Hepatocyte (in vitro differentiated cells): ENCODE results near the gene USH1C. TPM values are rescaled to one million over a fixed set of nuclear protein-coding genes. Genes with fewer than 3 reads are reported as not detected.

ENCODE experiments used
- DNase-seq: peaks from one replicate; pipeline ENCODE4 v3.0.0-alpha.2; 2016; ENCODE audit warnings: low spot score
- H2AFZ ChIP-seq: fragments of 200-600 bp; sonication (generic); 2 replicates; pipeline ENCODE4 v1.6.0; 2016; ENCODE audit warnings: antibody characterized with exemption, mild to moderate bottlenecking
- H3K27ac ChIP-seq: fragments of 200-600 bp; sonication (generic); 2 replicates; pipeline ENCODE4 v1.5.1; 2016; ENCODE audit warnings: mild to moderate bottlenecking
- H3K27me3 ChIP-seq: fragments of 200-600 bp; sonication (generic); 2 replicates; pipeline ENCODE4 v1.6.1; 2016
- H3K36me3 ChIP-seq: fragments of 200-600 bp; sonication (generic); replicated peaks from 2 replicates; pipeline ENCODE4 v1.5.1; 2016; ENCODE audit warnings: low read depth; ENCODE audit not compliant: insufficient read depth
- H3K4me1 ChIP-seq: fragments of 200-600 bp; sonication (generic); 2 replicates; pipeline ENCODE4 v1.5.1; 2016; ENCODE audit warnings: mild to moderate bottlenecking, moderate library complexity; ENCODE audit not compliant: insufficient read depth
- H3K4me2 ChIP-seq: fragments of 200-600 bp; sonication (generic); 2 replicates; pipeline ENCODE4 v1.6.0; 2016
- H3K4me3 ChIP-seq: fragments of 200-600 bp; sonication (generic); 2 replicates; pipeline ENCODE4 v1.5.1; 2016; ENCODE audit warnings: mild to moderate bottlenecking
- H3K79me2 ChIP-seq: fragments of 200-600 bp; sonication (generic); 2 replicates; pipeline ENCODE4 v1.6.0; 2017; ENCODE audit warnings: mild to moderate bottlenecking
- H3K9me2 ChIP-seq: fragments of 200-600 bp; sonication (generic); replicated peaks from 2 replicates; pipeline ENCODE4 v1.6.0; 2017; ENCODE audit warnings: mild to moderate bottlenecking; ENCODE audit not compliant: insufficient read depth
- H3K9me3 ChIP-seq: fragments of 200-600 bp; sonication (generic); 2 replicates; pipeline ENCODE4 v1.5.1; 2016; ENCODE audit warnings: low read depth, mild to moderate bottlenecking
- H4K20me1 ChIP-seq: fragments of 200-600 bp; sonication (generic); 2 replicates; pipeline ENCODE4 v1.6.0; 2016; ENCODE audit warnings: mild to moderate bottlenecking; ENCODE audit not compliant: insufficient read depth, poor library complexity, severe bottlenecking
- EZH2 ChIP-seq: fragments of 200-600 bp; sonication (generic); IDR thresholded peaks from 2 replicates; pipeline ENCODE4 v1.6.1; 2016; ENCODE audit warnings: antibody characterized with exemption, mild to moderate bottlenecking, borderline replicate concordance
- EZH2phosphoT487 ChIP-seq: fragments of 200-600 bp; sonication (generic); IDR thresholded peaks from one replicate; pipeline ENCODE4 v1.6.1; 2018; ENCODE audit warnings: antibody characterized with exemption, mild to moderate bottlenecking, low read depth, moderate library complexity; ENCODE audit not compliant: unreplicated experiment, severe bottlenecking
- WGBS: methylation state at CpG from one replicate; pipeline ENCODE4 v1.1.6; 2016; ENCODE audit warnings: low lambda C conversion rate; ENCODE audit errors: missing lambda C conversion rate; 5-methylcytosine and 5-hydroxymethylcytosine counted together
- polyA plus RNA-seq: library from polyadenylated mRNA; unstranded; fragments of >200 nt; fragmentation: Nextera tagmentation; extraction: Ambion mirVana; gene quantifications from 2 replicates; pipeline ENCODE4 v1.2.1, GENCODE V29; 2016
- total RNA-seq: library from RNA; depleted of rRNA; stranded (reverse); fragments of >200 nt; gene quantifications from 2 replicates; pipeline ENCODE4 v1.2.3, GENCODE V29; 2014
- TF ChIP-seq, protein P1 (sequence below): fragments of 200-600 bp; sonication (generic); IDR thresholded peaks from 2 replicates; pipeline ENCODE4 v1.5.1; 2016; ENCODE audit warnings: antibody characterized with exemption, mild to moderate bottlenecking; ENCODE audit not compliant: poor library complexity

USH1C gene
- total and polyA plus RNA-seq, 2 experiments from 2014 or later: 54.3 to 60.6 TPM

DNA sequence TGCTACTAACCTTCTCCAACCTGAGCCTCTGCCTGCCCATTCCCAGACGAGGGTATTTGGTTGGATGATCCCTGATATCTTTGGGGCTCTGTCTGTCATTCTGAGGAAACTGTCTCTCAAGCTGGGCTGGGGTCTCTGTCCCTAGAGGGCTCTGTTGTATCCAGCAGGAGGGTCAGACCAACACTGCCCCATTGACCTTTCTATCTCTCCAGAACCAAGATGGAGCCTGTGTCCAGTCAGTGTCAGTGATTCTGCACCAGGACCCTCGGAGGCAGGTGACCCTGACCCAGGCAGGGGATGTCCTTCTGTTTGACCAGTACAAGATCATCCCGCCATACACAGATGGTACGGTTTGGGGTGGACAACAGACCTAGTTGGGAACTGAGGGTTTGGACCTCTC lies 24.7 kb upstream of the USH1C start:
- Histone ChIP-seq H3K4me2 (no peak overlapping the region), H3K9me3 (no peaks in the 10 kb centered on the region), H4K20me1 (no peaks in the 10 kb centered on the region), H2AFZ (no peak overlapping the region), H3K27ac (no peak overlapping the region), H3K9me2 (no peaks in the 10 kb centered on the region), H3K4me1 (no peaks in the 10 kb centered on the region), H3K79me2 (no peaks in the 10 kb centered on the region), H3K27me3 (no peaks in the 10 kb centered on the region), H3K36me3 (no peaks in the 10 kb centered on the region), H3K4me3 (no peak overlapping the region)
- no peak for DNase-seq
- 85% methylated on average over 4 of the region's 4 CpGs for WGBS
- TF ChIP-seq, protein P1, sequence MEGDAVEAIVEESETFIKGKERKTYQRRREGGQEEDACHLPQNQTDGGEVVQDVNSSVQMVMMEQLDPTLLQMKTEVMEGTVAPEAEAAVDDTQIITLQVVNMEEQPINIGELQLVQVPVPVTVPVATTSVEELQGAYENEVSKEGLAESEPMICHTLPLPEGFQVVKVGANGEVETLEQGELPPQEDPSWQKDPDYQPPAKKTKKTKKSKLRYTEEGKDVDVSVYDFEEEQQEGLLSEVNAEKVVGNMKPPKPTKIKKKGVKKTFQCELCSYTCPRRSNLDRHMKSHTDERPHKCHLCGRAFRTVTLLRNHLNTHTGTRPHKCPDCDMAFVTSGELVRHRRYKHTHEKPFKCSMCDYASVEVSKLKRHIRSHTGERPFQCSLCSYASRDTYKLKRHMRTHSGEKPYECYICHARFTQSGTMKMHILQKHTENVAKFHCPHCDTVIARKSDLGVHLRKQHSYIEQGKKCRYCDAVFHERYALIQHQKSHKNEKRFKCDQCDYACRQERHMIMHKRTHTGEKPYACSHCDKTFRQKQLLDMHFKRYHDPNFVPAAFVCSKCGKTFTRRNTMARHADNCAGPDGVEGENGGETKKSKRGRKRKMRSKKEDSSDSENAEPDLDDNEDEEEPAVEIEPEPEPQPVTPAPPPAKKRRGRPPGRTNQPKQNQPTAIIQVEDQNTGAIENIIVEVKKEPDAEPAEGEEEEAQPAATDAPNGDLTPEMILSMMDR: no peak
- TF ChIP-seq EZH2: no peak
- TF ChIP-seq EZH2phosphoT487: no peak

DNA sequence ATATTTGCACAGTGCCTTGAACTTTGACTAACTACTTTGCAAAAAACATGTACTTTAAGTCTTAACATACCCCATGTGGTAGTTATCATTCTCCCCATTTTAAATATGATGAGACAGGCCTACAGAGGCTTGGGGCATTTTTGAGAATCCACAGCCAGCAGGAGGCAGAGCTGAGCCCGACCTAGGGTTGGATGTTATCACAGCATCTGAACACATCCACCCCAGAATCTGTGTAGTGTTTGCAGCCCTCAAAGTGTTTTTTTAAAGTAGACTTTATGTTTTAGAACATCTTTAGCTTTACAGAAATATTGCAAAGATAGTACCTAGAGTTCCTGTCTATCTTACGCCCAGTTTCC lies 20.4 kb upstream of the USH1C start:
- Histone ChIP-seq H3K27me3 (no peaks in the 10 kb centered on the region), H3K36me3 (no peaks in the 10 kb centered on the region), H3K27ac (no peak overlapping the region), H3K4me2 (no peak overlapping the region), H2AFZ (no peak overlapping the region), H3K4me3 (no peak overlapping the region), H3K79me2 (no peaks in the 10 kb centered on the region), H3K9me3 (no peaks in the 10 kb centered on the region), H3K4me1 (no peaks in the 10 kb centered on the region), H4K20me1 (no peaks in the 10 kb centered on the region), H3K9me2 (no peaks in the 10 kb centered on the region)
- 63% methylated on average over 2 of the region's 2 CpGs for WGBS
- no peak for TF ChIP-seq EZH2
- TF ChIP-seq EZH2phosphoT487: no peak
- TF ChIP-seq, protein P1: peak; percentile 15
- no peak for DNase-seq

DNA sequence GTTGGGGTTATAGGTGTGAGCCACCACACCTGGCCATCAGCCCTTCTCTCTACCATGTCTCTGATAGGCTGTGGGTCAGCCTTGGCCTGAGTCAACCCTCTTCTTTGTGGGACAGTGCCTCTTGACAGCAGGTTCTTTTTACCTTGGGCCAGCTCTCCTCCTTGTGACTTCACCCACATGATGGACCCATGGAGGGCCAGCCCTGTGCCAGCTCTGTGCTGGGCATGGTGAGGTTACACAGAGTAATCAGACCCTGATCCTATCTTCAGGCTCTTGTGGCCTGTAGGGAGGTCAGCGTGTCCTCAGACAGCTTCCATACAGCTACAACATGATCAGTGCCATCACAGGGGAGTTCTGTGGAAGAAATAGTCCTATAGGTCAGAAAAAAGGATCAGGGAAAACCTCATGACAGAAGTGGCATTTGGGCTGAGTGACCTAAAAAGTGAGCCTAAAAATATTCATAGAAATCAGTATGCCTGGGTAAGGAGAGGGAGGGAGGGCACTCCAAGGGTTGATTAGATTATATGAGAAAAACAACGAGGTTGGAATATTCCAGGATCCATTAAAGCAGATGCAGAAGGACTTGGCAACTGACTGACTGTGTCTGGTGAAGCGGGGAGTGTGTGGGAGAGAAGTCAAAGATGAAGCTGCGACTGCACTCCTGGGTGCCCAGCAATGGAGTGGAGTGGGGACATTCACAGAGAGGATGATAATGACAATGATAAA lies 19.9 kb upstream of the USH1C start:
- DNase-seq: no peak

More for the DNA sequence above, 19.9 kb upstream of the USH1C start:
- Histone ChIP-seq H3K27ac (no peak overlapping the region), H3K27me3 (no peaks in the 10 kb centered on the region), H2AFZ (no peak overlapping the region), H3K9me2 (no peaks in the 10 kb centered on the region), H3K4me1 (no peaks in the 10 kb centered on the region), H3K9me3 (no peaks in the 10 kb centered on the region), H3K4me2 (no peak overlapping the region), H3K79me2 (no peaks in the 10 kb centered on the region), H4K20me1 (no peaks in the 10 kb centered on the region), H3K36me3 (no peaks in the 10 kb centered on the region), H3K4me3 (no peak overlapping the region)
- WGBS: 78% methylated on average over 4 of the region's 4 CpGs
- no peak for TF ChIP-seq EZH2phosphoT487
- TF ChIP-seq EZH2: no peak
- TF ChIP-seq, protein P1: no peak
